ENCODE measurements around the gene SETD1B.
"Not testable (repeated sequence)": the region's sequence is repeated elsewhere in the genome, so short reads cannot be mapped to it uniquely, and the experiment has no call there.

Gene SETD1B

GRCh38 chr12:121803861-121804416 is at the start of gene SETD1B:
TSS of gene SETD1B (plus strand) at chr12:121804009. CDS start at chr12:121804738, 729 bp downstream.
- DNase-seq, result peak; percentile 59

- no peak for DNase-seq
Observed at GRCh38 chr12:121754836-121755235, 49.0 kb upstream of the SETD1B start.

DNA sequence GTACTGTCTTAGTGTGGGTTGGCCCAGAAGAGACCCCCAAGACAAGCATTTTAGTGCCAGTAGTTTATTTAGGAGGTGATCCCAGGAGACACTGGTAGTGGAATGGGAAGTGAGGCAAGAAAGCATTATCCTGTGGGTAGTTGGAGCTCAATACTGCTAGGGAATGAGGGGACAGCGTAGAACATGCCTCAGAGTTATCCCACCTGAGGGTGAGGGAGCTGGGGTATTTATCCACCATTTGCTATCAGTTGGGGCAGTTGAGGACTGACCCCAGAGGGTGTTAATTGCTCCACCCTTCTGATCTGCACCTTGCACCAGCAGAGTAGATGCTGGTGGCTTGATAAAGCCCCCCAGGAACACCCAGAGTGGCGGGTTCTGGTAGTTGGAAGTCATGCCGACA is 48.2 kb upstream of the SETD1B start:
- no peak for DNase-seq

DNA sequence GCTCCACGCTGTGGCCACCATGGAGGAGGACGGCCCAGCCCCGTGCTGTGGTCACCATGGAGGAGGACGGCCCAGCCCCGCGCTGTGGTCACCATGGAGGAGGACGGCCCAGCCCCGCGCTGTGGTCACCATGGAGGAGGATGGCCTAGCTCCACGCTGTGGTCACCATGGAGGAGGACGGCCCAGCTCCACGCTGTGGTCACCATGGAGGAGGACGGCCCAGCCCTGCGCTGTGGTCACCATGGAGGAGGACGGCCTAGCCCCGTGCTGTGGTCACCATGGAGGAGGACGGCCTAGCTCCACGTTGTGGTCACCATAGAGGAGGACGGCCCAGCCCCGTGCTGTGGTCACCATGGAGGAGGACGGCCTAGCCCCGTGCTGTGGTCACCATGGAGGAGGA is 45.3 kb upstream of the SETD1B start:
- DNase-seq, result not testable (repeated sequence)

GRCh38 chr12:121762269-121762668 is 41.5 kb upstream of the SETD1B start:
- DNase-seq, result no peak

DNA sequence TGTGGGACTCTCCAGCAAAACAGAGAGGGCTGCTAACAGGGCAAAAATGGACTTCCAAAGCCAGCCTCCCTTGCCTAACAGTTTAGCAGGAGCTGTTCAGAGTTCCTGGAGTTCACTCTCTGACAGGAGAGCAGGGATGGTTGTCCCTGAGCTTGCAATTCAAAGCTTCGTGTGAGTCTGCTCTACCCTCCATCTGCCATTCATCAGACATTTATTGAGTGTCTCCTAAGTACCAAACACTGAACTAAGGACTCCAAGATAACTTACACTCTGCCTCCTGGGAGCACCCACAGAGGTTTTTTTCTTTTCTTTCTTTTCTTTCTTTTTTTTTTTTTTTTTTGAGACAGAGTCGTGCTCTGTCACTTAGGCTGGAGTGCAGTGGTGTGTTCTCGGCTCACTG is 39.0 kb upstream of the SETD1B start:
- DNase-seq, result no peak

DNA sequence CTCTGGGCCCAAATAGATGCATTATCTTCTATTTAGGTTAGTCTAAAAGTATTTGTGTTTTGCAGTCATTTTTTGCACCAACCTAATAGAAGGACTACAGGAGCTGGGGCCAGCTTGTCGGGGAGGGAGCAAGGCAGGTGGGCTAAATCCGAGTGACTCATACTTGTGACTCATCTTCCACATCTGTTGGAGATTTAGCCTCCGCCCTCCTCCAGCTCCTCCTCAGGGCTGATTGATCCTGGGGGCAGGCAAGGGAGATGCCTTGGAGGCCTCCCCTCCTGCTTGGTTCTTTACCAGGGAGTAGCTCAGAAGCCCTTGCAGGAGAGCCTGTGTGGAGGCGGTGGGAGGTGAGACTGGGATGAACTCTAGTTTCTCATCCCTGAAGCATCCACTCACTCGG is 38.2 kb upstream of the SETD1B start:
- no peak for DNase-seq

DNA sequence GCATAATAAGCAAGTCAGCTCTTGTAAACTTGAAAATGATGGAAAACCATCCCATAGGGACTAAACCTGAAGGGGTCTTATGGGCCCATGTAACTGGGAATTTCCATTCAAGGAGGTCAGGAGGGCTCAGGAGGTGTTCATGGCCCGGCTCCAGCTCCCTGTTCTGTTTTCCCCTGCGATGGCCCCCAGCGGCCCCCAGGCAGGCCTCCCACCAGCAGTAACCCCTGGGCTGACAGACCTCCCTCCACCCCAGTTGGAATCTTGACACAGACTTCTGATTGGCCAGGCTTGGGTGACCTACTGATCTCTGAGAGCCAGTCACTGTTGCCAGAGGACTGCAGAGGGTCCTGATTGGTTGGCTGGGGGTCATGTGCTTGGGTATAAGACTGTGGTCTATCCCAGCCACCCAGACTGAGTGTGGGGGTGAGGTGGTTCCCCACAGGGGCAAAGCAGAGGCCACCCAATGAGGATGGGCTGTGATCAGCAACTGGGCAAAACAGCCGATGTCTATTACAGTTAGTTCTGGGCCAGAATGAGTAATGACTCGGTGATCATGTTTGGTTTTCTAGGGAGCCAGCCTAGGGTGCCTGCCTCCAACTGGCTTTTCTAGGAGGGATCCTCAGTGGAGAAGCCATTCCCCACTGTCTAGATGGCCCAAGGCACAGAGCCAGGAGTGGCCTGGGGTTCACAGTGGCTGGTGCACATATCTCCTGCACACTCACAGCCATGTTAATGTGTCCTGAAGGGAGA is 37.3 kb upstream of the SETD1B start:
- DNase-seq, result no peak

GRCh38 chr12:121767525-121768016 is 36.2 kb upstream of the SETD1B start:
- no peak for DNase-seq

DNA sequence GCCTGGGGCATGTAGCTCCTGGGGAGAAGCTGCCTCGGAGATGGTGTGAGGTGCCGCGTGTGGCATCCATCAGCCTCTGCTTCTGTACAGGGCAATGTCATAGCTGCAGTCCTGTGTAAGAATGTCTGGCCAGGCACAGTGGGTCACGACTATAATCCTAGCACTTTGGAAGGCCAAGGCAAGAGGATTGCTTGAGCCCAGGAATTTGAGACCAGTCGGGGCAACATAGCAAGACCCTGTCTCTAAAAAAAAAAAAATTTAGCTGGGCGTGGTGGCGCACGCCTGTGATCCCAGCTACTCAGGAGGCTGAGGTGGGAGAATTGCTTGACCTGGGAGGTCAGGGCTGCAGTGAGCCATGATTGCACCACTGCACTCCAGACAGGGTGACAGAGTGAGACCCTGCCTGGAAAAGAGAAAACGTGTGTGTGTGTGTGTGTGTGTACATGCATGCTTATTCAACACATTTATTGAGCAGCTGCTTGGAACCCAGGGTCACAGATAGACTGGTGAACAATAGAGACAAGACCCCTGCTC is 34.4 kb upstream of the SETD1B start:
- DNase-seq, result no peak

- DNase-seq, result no peak
Observed at GRCh38 chr12:121769831-121770301, 33.9 kb upstream of the SETD1B start.

GRCh38 chr12:121770388-121770787 is 33.4 kb upstream of the SETD1B start:
- DNase-seq, result no peak

DNA sequence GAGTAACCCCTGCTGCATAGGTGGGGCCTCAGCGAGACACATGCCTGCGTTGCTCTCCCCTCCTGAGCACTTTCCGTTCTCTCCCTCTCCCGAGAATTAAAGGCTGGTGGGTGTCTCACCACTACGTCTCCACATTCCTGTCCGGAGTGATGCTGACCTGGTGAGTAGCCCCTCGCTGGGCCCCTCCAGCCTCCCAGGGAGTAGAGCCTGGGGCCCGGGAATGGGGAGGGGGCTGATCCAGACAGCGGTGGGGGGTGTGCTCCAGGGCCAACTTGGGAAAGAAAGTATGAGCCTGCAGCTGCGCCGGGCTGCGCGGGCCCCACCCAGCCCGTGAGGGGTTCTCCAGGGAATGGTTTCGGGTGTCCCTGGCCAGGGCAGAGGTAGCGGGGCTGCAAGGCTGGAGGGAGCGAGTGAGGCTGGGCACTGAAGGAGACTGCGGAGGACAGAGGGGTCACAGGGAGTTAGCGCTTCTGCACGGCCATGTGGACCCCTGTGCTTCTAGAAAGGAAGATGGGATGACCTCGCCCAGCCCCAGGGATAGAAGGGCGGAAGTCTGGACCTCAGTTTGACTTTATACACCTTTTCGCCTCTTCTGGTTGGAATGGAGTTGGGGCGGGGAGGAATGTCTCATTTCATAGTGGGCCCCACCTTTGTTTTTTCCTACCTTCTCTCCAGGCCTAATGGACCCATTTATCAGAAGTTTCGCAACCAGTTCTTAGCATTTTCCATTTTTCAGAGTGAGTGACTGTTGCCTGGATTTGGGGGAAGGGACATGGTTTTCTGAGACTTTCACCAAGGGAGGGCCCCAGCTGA is 32.8 kb upstream of the SETD1B start:
- DNase-seq, result no peak

GRCh38 chr12:121773011-121773777 is 30.6 kb upstream of the SETD1B start:
- DNase-seq, result peak; percentile 81

DNA sequence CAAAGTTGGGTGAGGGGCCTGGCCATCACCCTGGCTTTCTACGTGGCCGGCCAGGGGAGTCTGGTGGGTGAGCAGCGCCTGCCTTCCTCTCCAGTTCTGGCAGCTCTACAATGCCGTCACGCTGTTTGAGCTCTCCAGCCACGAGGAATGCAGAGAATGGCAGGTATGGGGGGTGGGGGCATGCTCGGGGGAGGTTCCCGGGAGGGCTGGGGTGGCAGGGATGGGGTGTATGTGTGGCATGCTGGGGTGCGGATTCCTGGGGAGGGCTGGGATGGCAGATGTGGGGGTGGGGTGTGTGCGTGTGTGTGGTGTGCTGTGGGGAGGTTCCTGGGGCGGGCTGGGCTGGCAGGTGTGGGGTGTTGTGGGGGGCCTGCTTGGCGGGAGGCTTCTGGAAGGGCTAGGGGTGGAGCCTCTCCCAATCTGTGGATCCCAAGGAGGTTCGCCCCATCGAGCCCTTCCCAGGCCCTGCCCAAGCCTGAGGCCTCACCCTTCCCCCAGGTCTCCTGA is 28.8 kb upstream of the SETD1B start:
- DNase-seq, result no peak

GRCh38 chr12:121775501-121775900 is 28.3 kb upstream of the SETD1B start:
- no peak for DNase-seq

GRCh38 chr12:121776190-121777098 is 27.4 kb upstream of the SETD1B start:
- peak; percentile 90 for DNase-seq

GRCh38 chr12:121778567-121779421 is 25.0 kb upstream of the SETD1B start:
- DNase-seq, result no peak

DNA sequence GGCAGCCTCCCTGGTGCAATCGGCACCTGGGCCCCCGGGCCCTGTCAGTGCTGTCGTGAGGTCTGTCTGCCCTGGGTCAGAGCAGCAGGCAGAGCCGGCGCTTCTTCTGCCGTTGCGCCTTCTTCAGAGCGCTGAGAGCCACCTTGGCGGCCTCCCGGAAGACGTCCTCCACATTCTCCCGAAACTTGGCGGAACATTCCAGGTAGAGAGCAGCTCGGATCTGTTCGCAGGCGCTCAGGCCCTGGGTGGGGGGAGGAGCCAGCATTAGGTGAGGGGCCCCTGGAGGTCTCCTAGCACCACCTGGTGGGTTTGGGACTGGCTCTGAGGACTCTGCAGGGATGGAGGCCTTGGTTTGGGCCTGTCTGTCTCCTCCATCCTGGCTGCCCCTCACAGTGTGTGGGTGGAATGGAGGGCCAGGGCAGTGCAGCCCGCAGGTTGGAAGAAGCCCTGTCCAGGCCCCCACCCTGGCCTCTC is 24.4 kb upstream of the SETD1B start:
- no peak for DNase-seq

- no peak for DNase-seq
Observed at GRCh38 chr12:121780429-121780828, 23.4 kb upstream of the SETD1B start.

All from activated naive CD4-positive, alpha-beta T cell treated with Interleukin-2 at 50 U/mL for 16 hours (primary cell).